GM18907 (cell line): ENCODE data around the gene SUN5.

ENCODE experiments used
- ATAC-seq: cut with Tn5 transposase; IDR thresholded peaks from one replicate; pipeline ENCODE4 v1.9.1; 2021; ENCODE audit warnings: mild to moderate bottlenecking, moderate library complexity; ENCODE audit not compliant: unreplicated experiment

Gene SUN5

DNA sequence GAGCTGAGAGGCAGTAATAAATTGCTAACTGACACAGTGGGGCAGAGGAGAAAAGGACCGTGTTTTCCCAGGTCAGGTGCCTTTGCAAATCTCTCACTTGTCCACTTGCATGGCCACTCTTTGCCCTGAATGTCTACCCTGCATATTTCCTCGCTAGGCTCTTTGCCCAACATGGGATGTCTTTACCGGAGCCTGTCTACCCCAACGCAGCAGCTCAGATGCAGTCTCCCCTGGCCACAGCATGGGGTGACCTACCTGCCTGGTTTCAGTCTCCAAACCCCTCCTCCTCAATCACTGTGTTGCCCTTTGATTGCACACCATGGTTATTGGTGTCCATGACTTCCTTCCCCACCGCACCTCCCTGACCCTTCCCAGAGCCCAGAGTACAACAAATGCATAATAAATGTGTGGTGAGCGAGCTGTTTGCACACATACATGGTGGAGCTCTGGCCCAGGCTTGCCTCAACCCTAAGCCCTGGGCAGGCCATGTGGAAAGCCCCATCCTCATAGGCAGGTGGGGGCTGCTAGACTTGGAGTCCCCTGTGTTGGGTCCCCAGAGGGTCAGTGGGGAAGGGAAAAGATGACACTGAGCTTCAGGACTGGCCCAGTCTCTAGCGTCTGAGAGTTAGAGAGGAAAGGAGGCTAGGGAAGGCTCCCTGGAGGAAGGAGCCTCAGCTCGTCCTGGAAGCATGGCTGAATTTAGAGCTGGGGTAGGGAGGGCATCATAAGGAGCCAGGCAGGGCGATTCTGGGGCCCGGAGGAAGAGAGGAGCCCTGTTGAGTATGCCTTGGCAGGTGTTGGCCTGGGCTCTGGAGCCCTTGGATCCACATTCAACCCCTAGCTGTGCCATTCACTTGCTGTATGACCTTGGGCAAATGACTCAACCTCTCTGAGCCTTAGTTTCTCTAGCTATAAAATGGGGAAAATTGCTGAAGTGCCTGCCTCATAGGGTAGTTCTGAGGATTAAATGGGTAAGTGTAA lies 22.8 kb upstream of the SUN5 start:
- no peak for ATAC-seq

DNA sequence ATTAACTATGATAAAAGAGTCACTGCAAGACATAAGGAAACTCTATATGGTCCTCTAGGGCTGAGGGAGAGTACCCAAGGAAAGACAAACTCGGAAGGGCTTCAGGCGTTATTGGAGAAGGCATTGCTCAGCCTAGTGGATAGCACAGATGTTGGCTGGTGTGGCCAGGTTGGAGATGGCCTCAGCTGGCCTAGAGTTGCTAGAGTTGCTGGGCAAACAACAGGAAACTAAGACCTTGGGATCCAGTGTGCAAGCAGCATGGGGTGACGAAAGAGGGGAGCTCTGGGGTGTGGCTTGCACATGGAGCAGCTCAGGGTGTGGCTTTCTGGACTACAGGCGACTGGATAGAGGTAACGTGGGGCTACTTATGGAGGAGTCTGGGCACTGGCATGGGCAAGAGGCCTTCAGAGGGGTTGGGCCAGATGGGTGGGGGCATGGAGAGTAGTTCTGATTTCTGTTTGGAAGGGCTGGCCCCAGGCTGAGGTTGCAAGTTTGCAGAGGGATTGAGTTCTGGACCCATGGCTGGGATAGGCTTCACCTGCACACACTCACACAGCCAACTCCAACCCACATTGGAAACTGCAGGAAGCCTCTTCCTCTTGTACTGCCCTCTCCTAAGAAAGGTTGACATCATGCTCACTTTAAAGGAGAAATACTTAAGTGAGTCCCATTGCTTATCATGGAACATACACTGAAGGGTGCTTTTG lies 22.0 kb upstream of the SUN5 start:
- no peak for ATAC-seq

DNA sequence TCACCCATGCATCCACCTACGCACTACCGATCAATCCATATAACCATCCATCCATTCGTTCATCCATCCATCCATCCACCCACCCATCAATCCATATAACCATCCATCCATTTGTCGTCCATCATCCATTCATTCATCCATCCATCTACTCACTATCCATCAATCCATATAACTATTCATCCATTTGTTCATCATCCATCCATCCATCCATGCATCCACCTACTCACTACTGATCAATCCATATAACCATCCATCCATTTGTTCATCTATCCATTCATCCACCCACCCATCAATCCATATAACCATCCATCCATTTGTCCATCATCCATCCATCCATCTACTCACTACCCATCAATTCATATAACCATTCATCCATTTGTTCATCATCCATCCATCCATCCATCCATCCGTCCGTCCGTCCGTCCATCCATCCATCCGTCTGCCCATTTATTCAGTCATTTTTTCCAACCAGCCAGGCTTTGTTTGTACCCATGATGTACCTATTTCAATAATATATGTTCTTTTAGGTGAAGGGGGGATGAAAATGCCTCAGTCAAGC lies 21.2 kb upstream of the SUN5 start:
- ATAC-seq = no peak

DNA sequence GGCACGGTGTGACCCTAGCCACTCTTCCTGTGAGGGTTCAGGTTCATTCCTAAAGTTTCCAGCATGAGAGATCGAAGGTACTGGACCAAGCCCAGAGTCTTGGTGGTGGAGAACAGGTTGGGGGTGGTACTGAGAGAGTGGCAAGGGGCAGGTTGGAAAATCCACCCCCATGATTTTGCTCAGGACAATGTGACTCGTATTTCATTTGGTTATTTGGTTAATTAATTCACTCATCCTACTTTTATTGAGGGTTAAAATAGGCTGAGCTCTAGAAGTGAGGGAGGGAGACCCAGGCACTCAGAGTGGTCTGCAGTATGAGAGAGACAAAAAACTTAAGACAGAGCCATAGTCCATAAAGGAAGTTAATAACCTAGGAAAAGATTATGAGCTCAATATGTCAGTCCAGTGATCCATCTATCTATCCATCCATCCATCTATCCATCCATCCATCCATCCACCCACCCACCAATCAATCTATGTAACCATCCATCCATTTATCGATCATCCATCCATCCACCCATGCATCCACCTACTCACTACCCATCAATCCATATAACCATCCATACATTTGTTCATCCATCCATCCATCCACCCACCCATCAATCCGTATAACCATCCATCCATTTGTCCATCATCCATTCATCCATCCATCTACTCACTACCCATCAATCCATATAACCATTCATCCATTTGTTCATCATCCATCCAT lies 20.5 kb upstream of the SUN5 start:
- no peak for ATAC-seq

DNA sequence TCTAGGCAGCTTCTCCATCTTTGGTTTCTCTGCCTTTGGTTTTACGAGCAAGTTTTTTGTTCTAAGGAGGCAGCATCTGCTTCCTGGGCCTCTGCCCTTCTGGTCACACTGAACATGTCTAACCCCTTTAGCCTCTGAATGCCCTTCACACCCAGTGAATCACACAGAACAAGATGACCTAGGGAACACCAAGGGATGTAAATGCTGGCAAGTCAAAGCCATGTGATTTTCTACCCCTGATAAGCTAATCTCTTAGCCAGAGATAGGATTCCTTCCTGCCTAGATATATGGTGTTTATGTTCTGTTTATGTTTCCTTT lies 20.0 kb upstream of the SUN5 start:
- no peak for ATAC-seq

DNA sequence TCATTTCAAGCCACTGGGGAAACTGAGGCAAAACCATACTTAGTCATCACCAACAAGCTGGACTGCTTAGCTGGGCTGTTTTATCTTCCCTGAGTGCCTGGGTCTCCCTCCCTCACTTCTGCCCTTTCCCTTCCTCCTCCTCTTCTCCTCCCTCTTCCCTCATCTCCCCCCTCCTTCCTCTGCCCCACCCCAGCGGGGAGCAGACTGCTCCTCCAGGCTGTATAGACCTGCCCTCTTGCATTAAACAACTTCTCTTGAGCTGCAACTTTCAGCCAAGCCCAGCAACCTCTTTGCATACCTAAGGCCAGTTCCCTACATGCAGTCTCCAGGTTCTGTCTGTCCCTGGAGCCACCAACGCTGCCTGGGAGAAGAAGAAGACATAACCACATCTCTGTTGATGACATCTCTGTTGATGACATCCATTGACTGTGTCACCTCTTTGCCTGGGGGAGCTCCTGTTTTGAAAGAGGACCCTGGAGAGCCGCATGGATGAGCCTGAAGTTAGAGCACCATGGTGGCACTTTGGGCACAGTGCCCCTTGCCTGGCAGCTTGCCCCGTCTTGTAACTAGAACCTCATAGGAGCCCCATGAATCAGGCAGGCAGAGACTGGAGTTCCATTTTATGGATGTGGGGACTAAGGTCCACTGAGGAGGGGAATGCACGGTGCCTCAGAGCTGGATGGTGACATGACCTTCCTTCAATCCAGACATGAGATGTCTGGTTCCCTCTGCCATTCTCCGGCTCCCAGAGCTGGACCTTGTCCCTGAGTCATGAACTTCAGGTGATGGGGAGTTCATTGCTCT lies 19.4 kb upstream of the SUN5 start:
- ATAC-seq = no peak

DNA sequence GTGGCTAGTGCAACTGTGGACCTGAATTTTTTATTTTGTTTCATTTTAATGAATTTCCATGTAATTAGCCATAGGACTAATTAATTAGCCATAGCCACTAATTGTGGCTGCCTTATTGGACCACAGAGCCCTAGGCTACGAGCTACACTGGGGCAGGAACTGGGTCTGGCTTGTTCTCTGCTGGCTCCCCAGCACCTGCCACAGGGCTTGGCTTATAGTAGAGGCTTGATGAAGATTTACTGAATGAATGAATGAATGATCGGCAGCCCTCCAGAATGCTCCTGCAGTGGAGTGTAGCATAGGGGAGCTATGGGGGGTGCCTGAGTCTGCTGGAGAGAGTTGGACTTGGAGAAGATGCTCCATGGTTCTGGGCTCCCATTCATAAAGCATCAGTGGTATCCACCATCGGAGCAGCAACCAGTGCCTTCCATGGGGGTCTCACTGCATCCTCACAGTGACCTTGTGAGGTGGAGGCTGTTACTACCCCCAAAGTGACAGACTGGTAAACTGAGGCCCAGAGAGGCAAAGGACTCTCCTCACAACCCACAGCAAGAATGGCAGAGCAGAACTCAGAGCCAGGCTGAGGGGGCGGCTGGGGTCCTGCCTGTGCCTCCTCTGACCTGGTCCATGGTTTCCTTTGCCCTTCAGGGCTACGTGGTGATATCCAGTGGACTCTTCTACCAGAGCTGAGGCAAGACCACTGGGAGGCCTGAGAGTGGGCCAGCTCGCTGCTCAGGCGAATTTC lies 18.6 kb upstream of the SUN5 start:
- no peak for ATAC-seq

DNA sequence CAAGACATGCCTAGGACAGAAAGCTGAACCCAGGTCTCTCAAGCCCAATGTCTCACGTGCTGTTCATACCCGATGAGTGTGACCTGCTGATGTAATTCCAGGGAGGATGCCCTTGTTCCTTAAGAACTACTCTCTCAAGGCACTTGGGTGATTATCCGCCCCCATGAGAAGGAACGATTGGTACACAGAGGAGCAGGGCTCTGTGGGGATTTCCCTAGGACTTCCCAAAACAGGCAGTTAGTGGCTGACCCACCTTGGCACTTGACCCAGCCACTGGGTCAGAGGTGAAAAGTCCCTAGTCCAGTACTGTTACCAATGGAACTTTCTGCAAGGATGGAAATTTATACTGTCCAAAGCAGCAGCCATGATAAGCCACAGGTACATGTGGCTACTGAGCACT lies 18.1 kb upstream of the SUN5 start:
- ATAC-seq = no peak

DNA sequence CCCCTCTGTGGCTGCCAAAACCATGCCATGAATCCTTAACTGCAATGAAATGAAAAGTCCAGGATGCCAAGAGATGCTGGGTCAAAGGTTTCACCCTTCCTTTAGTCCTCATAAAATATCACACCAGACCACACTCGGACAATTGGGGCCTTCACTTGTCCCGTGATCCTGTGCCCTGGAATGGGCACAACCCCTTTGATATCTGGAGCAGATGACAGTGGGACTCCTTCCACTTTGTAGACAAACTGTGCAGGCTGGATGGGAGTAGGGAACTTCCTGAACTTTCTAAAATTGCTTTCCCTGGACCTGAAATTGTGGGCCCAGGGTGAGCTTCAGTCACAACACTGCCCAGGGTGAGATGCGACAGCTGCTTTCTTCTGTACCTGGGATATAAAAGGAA lies 17.6 kb upstream of the SUN5 start:
- no peak for ATAC-seq

DNA sequence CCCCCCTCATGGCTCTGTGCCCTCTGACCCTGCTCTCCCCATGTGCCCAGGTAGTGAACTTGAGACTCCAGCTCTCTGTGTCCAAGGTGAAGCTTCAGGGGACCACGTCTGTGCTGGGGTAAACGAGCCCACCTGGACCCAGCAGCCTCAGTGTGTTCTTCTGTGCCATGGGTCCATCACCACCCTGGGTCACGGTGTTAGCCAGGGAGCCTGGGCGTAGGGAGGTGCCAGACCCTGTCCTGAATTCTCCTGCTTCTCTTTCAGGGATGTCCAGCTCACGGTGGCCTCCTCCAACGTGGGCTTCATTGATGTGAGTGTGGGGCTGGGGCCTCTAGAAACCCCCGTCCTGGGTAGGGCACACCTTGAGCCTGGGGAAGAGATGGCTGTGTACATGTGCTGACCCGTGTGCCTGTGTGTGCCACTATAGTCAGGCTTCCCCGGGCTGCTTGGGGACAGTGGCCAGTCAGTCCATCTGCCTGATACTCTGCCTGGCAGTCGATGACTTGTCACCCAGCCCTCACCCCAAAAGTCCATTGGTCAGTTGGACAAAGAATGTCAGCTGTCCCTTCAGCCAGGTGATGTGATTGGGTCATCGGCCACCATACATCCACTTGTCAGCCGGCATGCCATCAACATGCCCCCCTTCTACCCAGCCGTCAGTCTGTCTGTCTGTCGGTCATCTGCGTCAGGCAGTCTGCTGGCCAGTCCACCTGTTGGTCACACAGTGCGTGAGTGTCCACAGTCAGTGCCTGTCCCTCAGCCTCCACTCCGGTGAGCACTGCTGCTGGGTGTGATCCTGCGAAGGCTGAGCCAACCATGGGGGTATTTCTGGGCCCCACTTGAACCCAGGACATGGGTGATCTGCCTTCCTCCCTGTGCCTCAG lies 16.3 kb upstream of the SUN5 start:
- no peak for ATAC-seq

DNA sequence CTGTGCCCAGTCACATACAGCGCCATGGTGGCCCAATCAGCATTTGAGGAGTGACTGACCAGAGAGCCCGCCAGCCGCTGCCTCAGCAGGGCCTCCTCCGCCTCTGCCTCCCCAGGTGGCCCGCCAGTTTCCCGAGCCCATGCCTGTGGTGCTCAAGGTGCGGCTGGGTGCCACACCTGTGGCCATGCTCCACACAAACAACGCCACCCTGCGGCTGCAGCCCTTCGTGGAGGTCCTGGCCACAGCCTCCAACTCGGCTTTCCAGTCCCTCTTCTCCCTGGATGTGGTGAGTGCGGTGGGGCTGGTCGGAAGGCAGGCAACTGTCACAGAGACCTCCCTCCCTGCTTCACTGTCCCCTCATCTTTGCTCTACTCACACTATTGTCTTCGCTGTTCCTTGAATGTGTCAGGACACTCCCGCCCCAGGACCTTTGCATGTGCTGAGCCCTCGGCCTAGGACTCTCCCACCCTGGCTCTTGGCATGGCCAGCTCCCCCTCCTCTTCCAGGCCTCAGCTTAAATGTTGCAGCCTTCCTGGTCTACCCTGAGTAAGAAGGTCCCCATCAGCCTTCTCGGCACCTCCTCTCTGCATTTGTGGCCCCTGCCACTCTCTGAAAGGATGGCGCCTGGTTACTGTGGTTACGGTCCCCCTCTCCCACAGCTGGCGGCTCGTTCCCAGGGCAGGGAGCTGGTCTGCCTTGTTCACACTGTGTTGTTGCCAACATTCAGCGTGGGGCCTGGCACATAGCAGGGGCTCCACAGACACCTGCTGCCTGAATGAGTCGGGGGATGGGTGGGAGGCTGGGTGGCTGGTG lies 15.4 kb upstream of the SUN5 start:
- no peak for ATAC-seq

DNA sequence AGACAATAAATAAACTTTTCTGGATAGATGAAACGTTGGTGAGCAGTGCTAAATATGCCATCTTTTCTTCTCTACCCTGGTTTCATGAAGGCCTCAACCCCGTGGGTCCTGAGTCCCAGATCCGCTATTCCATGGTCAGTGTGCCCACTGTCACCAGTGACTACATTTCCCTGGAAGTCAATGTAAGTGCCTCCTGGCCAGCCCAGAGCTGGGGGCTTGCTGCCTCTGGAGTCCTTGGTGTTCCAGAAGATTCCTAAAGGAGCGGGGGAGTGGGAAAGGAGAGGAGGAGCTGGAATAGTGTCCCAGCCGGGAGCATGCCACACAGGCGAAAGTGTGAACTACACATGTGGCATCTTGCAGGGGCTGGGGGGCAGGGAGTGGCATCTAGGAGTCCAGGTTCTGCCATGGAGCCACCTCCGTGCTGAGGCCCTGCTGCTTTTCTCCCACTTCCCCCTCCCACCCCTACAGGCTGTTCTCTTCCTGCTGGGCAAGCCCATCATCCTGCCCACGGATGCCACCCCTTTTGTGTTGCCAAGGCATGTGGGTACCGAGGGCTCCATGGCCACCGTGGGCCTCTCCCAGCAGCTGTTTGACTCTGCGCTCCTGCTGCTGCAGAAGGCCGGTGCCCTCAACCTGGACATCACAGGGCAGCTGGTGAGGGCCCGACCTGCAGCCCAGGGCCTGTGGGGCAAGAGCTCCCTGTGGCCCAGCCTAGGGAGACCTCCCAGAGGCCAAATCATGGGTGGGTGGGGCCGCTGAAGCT lies 14.1 kb upstream of the SUN5 start:
- ATAC-seq = no peak

DNA sequence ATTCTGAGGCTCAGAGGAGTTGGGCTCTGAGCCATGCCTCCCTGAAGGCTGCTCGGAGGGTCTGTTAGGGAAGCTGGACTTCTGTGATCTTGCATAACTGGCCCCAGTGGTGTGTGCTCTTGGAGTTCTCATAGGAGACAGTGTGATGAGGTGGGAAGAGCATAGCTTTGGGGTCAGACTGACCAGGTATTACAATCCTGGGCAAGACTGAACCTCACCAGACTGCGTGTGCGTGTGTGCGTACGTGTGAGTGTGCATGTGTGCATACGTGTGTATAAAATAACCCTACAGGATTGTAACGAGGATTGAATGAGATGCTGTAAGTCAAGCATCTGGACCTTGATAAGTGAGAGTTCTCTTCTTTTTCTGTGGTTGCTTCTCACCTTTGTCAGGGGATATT lies 13.3 kb upstream of the SUN5 start:
- ATAC-seq = no peak

DNA sequence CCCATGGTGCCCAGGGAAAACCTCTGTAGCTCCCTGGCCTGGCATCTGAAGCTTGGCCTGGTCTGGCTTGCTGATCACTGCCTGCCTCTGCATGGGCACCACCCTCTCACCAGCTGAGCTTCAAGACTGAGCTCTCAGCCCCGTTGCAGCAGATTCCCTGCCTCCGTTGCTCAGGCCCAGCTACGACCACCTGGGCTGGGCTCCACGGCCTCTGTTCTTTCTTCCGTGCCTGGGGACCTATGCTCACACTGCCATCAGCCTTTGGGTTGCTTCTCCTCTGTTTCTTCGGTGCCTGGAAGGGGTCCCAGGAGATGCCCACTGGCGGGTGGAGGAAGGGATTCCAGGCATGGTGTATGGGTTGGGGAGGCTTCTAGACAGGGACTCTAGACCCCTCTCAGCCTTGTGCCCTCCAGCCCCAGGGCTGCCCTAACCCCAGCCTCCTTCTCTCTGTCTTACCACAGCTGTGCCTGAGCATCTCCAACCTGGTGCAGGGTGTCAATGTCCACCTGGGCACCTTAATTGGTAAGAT lies 12.4 kb upstream of the SUN5 start:
- ATAC-seq = no peak

DNA sequence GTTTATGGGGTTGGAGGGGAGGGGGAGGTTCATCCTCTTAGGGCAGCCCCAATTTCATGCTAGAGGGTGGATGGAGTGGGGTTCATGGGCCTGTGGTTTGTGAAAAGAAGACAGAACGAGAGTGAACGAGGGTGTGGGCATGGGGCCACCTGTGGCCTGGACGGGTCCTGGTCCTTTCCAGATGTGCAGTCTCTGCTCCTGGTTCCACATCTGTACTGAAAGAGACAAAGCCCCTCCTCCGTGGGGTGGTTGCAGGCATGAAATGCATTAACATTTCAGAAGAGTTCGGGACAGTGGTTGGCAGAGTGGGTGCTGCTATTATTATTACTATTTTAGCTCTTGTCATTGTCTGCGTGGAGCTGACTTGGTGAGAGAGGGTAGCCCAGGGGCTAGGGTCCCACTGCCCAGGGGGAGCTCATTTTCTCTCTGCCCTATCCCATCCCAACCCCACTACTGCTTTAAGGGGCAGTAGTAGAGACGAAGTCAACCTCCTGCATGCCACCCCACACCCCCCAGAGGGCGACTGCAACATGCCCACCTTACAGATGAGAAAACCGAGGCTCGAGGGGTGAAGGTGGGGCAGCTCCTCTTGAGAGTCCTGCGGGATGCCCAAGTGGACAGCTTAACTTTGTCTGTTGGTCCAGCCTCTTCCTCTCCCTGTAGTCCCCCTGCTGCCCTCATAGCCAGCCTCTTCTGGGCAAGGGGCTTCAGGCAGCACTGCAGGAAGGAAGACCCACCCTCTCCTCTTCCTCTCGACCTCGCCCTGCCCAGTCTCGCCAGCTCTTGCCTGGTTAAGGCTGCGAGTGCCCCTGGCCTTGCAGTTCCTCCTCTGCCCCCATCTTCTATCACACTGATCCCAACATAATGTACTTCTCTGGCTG lies 11.7 kb upstream of the SUN5 start:
- ATAC-seq = no peak

DNA sequence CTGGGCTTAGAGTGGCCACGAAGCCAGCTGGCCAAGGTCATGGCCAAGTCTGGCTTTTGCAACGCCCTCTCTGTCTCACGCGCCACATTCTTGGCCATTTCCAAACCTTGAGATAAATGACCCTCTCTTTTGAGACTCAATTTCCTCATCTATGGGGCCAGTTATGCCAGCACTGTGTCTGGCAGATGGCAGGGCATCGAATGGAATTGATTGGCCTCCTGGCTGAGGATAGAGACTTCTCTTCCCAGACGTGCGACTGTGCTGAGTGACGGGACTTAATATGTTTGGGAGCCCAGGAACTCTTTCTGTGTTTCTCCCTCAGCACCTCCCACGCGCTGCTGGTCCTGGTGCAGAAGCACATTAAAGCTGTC lies 10.9 kb upstream of the SUN5 start:
- ATAC-seq = no peak
